Heart right ventricle (tissue), 16 donors: ENCODE measurements around the gene NR2F2. TPM values are rescaled to one million over a fixed set of nuclear protein-coding genes. Genes with fewer than 3 reads are reported as not detected.

Source experiments
- ATAC-seq, 8 donors: fragments of 200-7000 bp; cut with Tn5 transposase; one replicate each; pipeline ENCODE4 v1.9.1; 2020; ENCODE audit warnings: mild to moderate bottlenecking in 8 of 8, moderate library complexity in 8 of 8, moderate number of reproducible peaks in 1 of 8
- DNase-seq, 2 donors: peaks; one replicate each; pipeline ENCODE4 v3.0.0-alpha.2; 2020
- H3K27ac ChIP-seq, 10 donors: fragments of 200-600 bp; sonication (generic) in 2 of 10; one replicate each; pipeline versions ENCODE4 v1.5.0 to v1.8.0; 2020 to 2022; ENCODE audit warnings: mild to moderate bottlenecking in 3 of 10
- H3K27me3 ChIP-seq, 7 donors: fragments of 200-600 bp; one replicate each; pipeline ENCODE4 v1.8.0; 2021 to 2022; ENCODE audit warnings: mild to moderate bottlenecking in 2 of 7
- H3K36me3 ChIP-seq, 9 donors: fragments of 200-600 bp; sonication (generic) in 1 of 9; one replicate each; pipeline versions ENCODE4 v1.5.0 to v1.8.0; 2020 to 2022; ENCODE audit warnings: mild to moderate bottlenecking in 2 of 9
- H3K4me1 ChIP-seq, 9 donors: fragments of 200-600 bp; sonication (generic) in 1 of 9; one replicate each; pipeline versions ENCODE4 v1.5.0 to v1.8.0; 2020 to 2022; ENCODE audit warnings: mild to moderate bottlenecking in 4 of 9
- H3K4me3 ChIP-seq, 10 donors: fragments of 200-600 bp; sonication (generic) in 2 of 10; one replicate each; pipeline versions ENCODE4 v1.5.0 to v1.8.0; 2020 to 2022; ENCODE audit warnings: mild to moderate bottlenecking in 7 of 10, moderate library complexity in 2 of 10
- H3K9me3 ChIP-seq, 11 donors: fragments of 200-600 bp in 10 of 11; sonication (generic) in 2 of 11; one replicate each; pipeline versions ENCODE4 v1.5.0 to v1.8.0; 2013 to 2022; ENCODE audit warnings: mild to moderate bottlenecking in 2 of 11, control low read depth in 1 of 11, moderate library complexity in 1 of 11
- CTCF ChIP-seq, 9 donors: fragments of 200-600 bp; sonication (generic) in 2 of 9; IDR thresholded peaks; one replicate each; pipeline versions ENCODE4 v1.5.0 to v1.8.0; 2021 to 2022; ENCODE audit warnings: antibody characterized with exemption in 9 of 9, mild to moderate bottlenecking in 5 of 9, moderate library complexity in 1 of 9
- WGBS, 2 donors: extraction: QIAGEN DNeasy Blood & Tissue Kit; methylation state at CpG; one replicate each; pipeline ENCODE4 v1.1.7; 2013; ENCODE audit warnings: inconsistent platforms in 1 of 2; 5-methylcytosine and 5-hydroxymethylcytosine counted together
- intact Hi-C, 10 donors: fragments of 100-400 bp; cut with DNase I; formaldehyde crosslinking; loops; one replicate each; pipeline versions ENCODE4 v1.11.1 to v1.14.2; 2022
- polyA plus RNA-seq, 2 donors: library from polyadenylated mRNA; stranded (reverse); fragments of 200-250 nt; gene quantifications; one replicate each; pipeline ENCODE4 v1.2.3, GENCODE V29; 2013
- total RNA-seq, 10 donors: library from RNA; stranded (reverse); fragmentation: NEBNext Ultra II Directional in 3 of 10; extraction: Animal tissue kit (Norgen Biotek cat#: 25700) in 3 of 10; gene quantifications; one replicate each; pipeline versions ENCODE4 v1.2.1 to v1.2.4, GENCODE V29; 2021 to 2023
- donor health status: Arrhythmogenic right ventricular cardiomyopathy.
- donor health status: ischemic (EF 13 %, LVEDD 7.1; RV severe dilation, severe dysfunction).
- donor health status: healthy with polysubstance abuse.
- donor health status: DM: no; HTN: yes; CAD: no.
- donor health status: DM: no; HTN: no; CAD: no.
- donor health status: ischemic (EF 25% LVEDD 6.9; RV normal size, moderate dysfunction).
- donor health status: ischemic (EF 25% LVEDD 5.7; RV mildly dilated, moderate dysfunction).
- donor health status: healthy.
- donor health status: DM: yes; HTN: yes; CAD: no.
- donor health status: Ischemic cardiomyopathy.
- donor health status: ischemic (EF 35%, LVEDD 5.7; RV mildly dilated, moderate dysfunction).
- donor health status: nonischemic (EF 11% LVEDD 7.7; RV severe dilation, severe dysfunction).
- donor health status: DM: yes; HTN: yes; CAD: no.
- donor health status: PGD.
- donor health status: ischemic (EF 29% LVEDD 5.4; RV normal size, mild dysfunction).
- donor health status: nonischemic (EF 23%, LVEDD 6.1; RV moderate dilation, normal function).

NR2F2 gene
- total and polyA plus RNA-seq, 12 donors = 8.2 to 31.7 (median 16.1) TPM

GRCh38 chr15:96340598-96341512, 10.4 kb downstream of the NR2F2 start:
- ATAC-seq (peak; percentile 37 to 60 (median 54)), DNase-seq (no peak)
- peak overlapping the region; percentile 86 to 96 (median 92) for H3K27ac ChIP-seq
- no peak for TF ChIP-seq CTCF (IDR thresholded peaks at IDR 0.05)
- H3K9me3 ChIP-seq = no peaks in the 10 kb centered on the region
- H3K4me1 ChIP-seq = peaks cover 0 to 52% (median 26%) of the 10 kb centered on the region in 9 donors
- H3K4me3 ChIP-seq = peak overlapping the region; percentile 53 to 87 (median 76)
- H3K27me3 ChIP-seq = peaks cover 1 to 97% (median 40%) of the 10 kb centered on the region in 7 donors
- intact Hi-C loops = loop anchor here in 5 of 10 donors (10.0 kb wide), 5 partner anchors 496 to 1676 kb away; no protein-coding TSS in a partner anchor
- WGBS, 2 donors = 1% methylated on average over 63 of the region's 63 CpGs
- H3K36me3 ChIP-seq = peaks cover 0 to 13% (median 0%) of the 10 kb centered on the region in 9 donors

- intact Hi-C loops = loop anchor here in 5 of 10 donors (10.0 kb wide), 5 partner anchors 497 to 1677 kb away; no protein-coding TSS in a partner anchor
- DNase-seq (no peak), ATAC-seq (peak in 6 of 8 donors; percentile 9 to 36 (median 23))
- peak overlapping the region; percentile 53 to 87 (median 76) for H3K4me3 ChIP-seq
- H3K4me1 ChIP-seq = peaks cover 0 to 61% (median 35%) of the 10 kb centered on the region in 9 donors
- WGBS, 2 donors = 19 to 25% methylated on average over 41 of the region's 41 CpGs
- peak overlapping the region; percentile 86 to 96 (median 92) for H3K27ac ChIP-seq
- H3K9me3 ChIP-seq = no peaks in the 10 kb centered on the region
- peaks cover 0 to 8% (median 0%) of the 10 kb centered on the region in 9 donors for H3K36me3 ChIP-seq
- TF ChIP-seq CTCF (IDR thresholded peaks at IDR 0.05) = no peak
- peaks cover 4 to 97% (median 46%) of the 10 kb centered on the region in 7 donors for H3K27me3 ChIP-seq
These were observed 11.3 kb downstream of the NR2F2 start for GRCh38 chr15:96341513-96342405.

DNA sequence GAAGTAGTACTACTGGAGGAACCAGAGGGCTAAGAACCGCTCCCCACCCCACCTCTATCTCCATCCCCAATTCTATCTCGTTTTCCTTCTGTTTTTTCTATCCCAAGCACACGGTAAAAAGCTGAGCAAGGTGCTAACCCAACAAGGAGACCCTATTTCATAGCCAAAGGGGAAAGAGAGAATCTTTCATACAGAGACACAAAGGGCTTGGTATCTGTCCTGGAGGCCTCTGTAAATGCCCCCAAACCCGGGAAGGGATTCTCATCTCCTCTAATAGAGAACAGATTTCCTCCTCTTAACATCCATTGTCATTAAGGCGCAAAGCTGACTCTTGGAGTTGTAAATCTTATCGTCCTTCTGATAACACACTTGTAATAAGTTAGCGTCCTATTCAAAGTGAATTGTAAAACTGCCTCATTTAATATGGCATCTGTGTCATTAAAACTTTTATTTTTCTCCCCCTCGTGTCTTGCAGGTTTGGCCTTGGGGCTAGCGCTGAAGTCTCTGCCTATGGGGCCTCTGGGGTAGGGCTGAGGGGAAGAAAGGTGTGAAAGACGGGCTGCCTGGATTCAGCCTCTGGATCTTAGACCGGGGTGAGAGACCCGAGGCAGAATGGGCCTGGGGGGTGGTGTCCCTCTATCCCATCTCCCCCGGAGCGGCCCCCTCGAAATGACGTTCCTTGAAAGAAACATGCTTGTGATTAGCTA, 12.1 kb downstream of the NR2F2 start:
- no peak for DNase-seq
- intact Hi-C loops = loop anchor here in 5 of 10 donors (10.0 kb wide), 5 partner anchors 498 to 1678 kb away; no protein-coding TSS in a partner anchor

More for the DNA sequence above, 12.1 kb downstream of the NR2F2 start:
- no peak for TF ChIP-seq CTCF (IDR thresholded peaks at IDR 0.05)
- peak overlapping the region; percentile 53 to 87 (median 76) for H3K4me3 ChIP-seq
- no peaks in the 10 kb centered on the region for H3K9me3 ChIP-seq
- H3K27me3 ChIP-seq = peaks cover 4 to 98% (median 54%) of the 10 kb centered on the region in 7 donors
- ATAC-seq = no peak
- peak overlapping the region; percentile 86 to 96 (median 92) for H3K27ac ChIP-seq
- WGBS, 2 donors = 28 to 29% methylated on average over 16 of the region's 16 CpGs
- peaks cover 0 to 8% (median 0%) of the 10 kb centered on the region in 9 donors for H3K36me3 ChIP-seq
- peaks cover 0 to 69% (median 36%) of the 10 kb centered on the region in 9 donors for H3K4me1 ChIP-seq
